GM19240 (cell line): ENCODE measurements around the gene SSTR5.
"Not testable (repeated sequence)": the region's sequence is repeated elsewhere in the genome, so short reads cannot be mapped to it uniquely, and the experiment has no call there.

Experiments
- DNase-seq: peaks from one replicate; pipeline ENCODE4 v3.0.0; 2011; ENCODE audit warnings: low spot score; ENCODE audit not compliant: insufficient read length

The SSTR5 gene

GRCh38 chr16:1072526-1073261 lies at the start of gene SSTR5:
Gene SSTR5, plus strand, starts transcription at chr16:1072747. Its CDS starts 6,122 bp downstream, at chr16:1078869.
- no peak for DNase-seq

GRCh38 chr16:1024138-1024537 lies 48.4 kb upstream of the SSTR5 start:
- no peak for DNase-seq

- DNase-seq: not testable (repeated sequence)
These were observed 47.3 kb upstream of the SSTR5 start for GRCh38 chr16:1025183-1025809.

GRCh38 chr16:1026057-1026783 lies 46.3 kb upstream of the SSTR5 start:
- DNase-seq: no peak

- no peak for DNase-seq
These were observed 45.6 kb upstream of the SSTR5 start for GRCh38 chr16:1026784-1027500.

GRCh38 chr16:1027501-1027815 lies 45.1 kb upstream of the SSTR5 start:
- no peak for DNase-seq

GRCh38 chr16:1028056-1028455 lies 44.5 kb upstream of the SSTR5 start:
- DNase-seq: no peak

GRCh38 chr16:1028524-1029258 lies 43.9 kb upstream of the SSTR5 start:
- DNase-seq: no peak

GRCh38 chr16:1029259-1029545 lies 43.3 kb upstream of the SSTR5 start:
- no peak for DNase-seq

GRCh38 chr16:1030473-1030901 lies 42.1 kb upstream of the SSTR5 start:
- no peak for DNase-seq

- DNase-seq: no peak
These were observed 40.9 kb upstream of the SSTR5 start for GRCh38 chr16:1031666-1032065.

- DNase-seq: no peak
These were observed 39.9 kb upstream of the SSTR5 start for GRCh38 chr16:1032607-1033006.

- no peak for DNase-seq
These were observed 39.3 kb upstream of the SSTR5 start for GRCh38 chr16:1033128-1033679.

GRCh38 chr16:1034230-1035065 lies 38.1 kb upstream of the SSTR5 start:
- no peak for DNase-seq

- no peak for DNase-seq
These were observed 37.5 kb upstream of the SSTR5 start for GRCh38 chr16:1035066-1035415.

- no peak for DNase-seq
These were observed 36.4 kb upstream of the SSTR5 start for GRCh38 chr16:1036166-1036565.

- DNase-seq: no peak
These were observed 35.7 kb upstream of the SSTR5 start for GRCh38 chr16:1036726-1037393.

GRCh38 chr16:1037394-1038257 lies 34.9 kb upstream of the SSTR5 start:
- DNase-seq: no peak

- no peak for DNase-seq
These were observed 33.6 kb upstream of the SSTR5 start for GRCh38 chr16:1038932-1039331.
